GM12878 (cell line): ENCODE measurements around the gene GALT. TPM values are rescaled to one million over a fixed set of nuclear protein-coding genes. Genes with fewer than 3 reads are reported as not detected.

Experiments used
- ATAC-seq: fragments of 200-7000 bp; cut with Tn5 transposase; 3 replicates; pipeline ENCODE4 v1.9.1; 2020; ENCODE audit warnings: mild to moderate bottlenecking, moderate library complexity
- BruUV-seq: library from RNA; stranded (reverse); fragments of 400-500 nt; replicated peaks from 2 replicates; lab custom pipeline; 2021; lab: Mats Ljungman, UMichigan
- CTCF ChIA-PET: fragments of 300-600 bp; sonication (Branson Sonifier 250); formaldehyde crosslinking; extraction: SDS; loops from one replicate; lab custom pipeline; 2021; ENCODE audit warnings: inconsistent platforms; lab: Yijun Ruan, JAX
- POLR2A ChIA-PET: fragments of 350-600 bp; formaldehyde crosslinking; extraction: SDS; loops from one replicate; lab custom pipeline; 2021; ENCODE audit warnings: inconsistent platforms; lab: Charles Lee
- RAD21 ChIA-PET: fragments of 300-600 bp; sonication (Branson Sonifier 250); formaldehyde crosslinking; loops from one replicate; lab custom pipeline; 2023; ENCODE audit warnings: antibody characterized with exemption; ENCODE audit not compliant: unreplicated experiment; lab: Charles Lee
- SMC1A ChIA-PET: fragments of 300-600 bp; sonication (Branson Sonifier 250); formaldehyde crosslinking; loops from one replicate; lab custom pipeline; 2023; ENCODE audit not compliant: unreplicated experiment, uncharacterized antibody; lab: Charles Lee
- DNase-seq: peaks from one replicate; pipeline ENCODE4 v3.0.0-alpha.2; 2011; ENCODE audit warnings: low read depth, low spot score
- FAIRE-seq: peaks from 3 replicates; lab custom pipeline; 2011; peaks lifted over from hg19 to GRCh38; lab: Jason Lieb, UNC
- H2AFZ ChIP-seq: 2 replicates; pipeline ENCODE4 v1.6.0; 2011; ENCODE audit warnings: low read depth, low read length, control low read depth; ENCODE audit not compliant: control insufficient read depth
- H3K27ac ChIP-seq: 2 replicates; pipeline ENCODE4 v1.5.1; 2011; ENCODE audit warnings: control low read depth; ENCODE audit not compliant: control insufficient read depth, insufficient read depth
- H3K27me3 ChIP-seq, 2 experiments: replicated peaks in 1 of 2; 2 replicates each; pipeline versions ENCODE4 v1.6.0 to v1.6.1; 2011; ENCODE audit warnings: low read length in 1 of 2; ENCODE audit not compliant: control insufficient read depth in 2 of 2, insufficient read depth in 2 of 2
- H3K36me3 ChIP-seq, 2 experiments: 2 replicates each; pipeline ENCODE4 v1.5.1; 2011; ENCODE audit warnings: low read length in 1 of 2; ENCODE audit not compliant: control insufficient read depth in 2 of 2, insufficient read depth in 2 of 2
- H3K4me1 ChIP-seq: 2 replicates; pipeline ENCODE4 v1.6.1; 2011; ENCODE audit warnings: mild to moderate bottlenecking, low read length, moderate library complexity, mixed read lengths; ENCODE audit not compliant: control insufficient read depth, insufficient read depth
- H3K4me2 ChIP-seq: 2 replicates; pipeline ENCODE4 v1.6.0; 2011; ENCODE audit warnings: control low read depth; ENCODE audit not compliant: control insufficient read depth, insufficient read depth
- H3K4me3 ChIP-seq: fragments of 200-600 bp; sonication (generic); 2 replicates; pipeline ENCODE4 v1.5.1; 2016
- H3K79me2 ChIP-seq: 2 replicates; pipeline ENCODE4 v1.6.0; 2011; ENCODE audit warnings: low read length; ENCODE audit not compliant: control insufficient read depth, insufficient read depth
- H3K9ac ChIP-seq: 2 replicates; pipeline ENCODE4 v1.8.0; 2011; ENCODE audit warnings: low read length, control low read depth, mixed read lengths; ENCODE audit not compliant: control insufficient read depth, insufficient read depth
- H3K9me3 ChIP-seq: replicated peaks from 3 replicates; pipeline ENCODE4 v1.5.1; 2011; ENCODE audit warnings: mild to moderate bottlenecking, low read length; ENCODE audit not compliant: control insufficient read depth, insufficient read depth
- H4K20me1 ChIP-seq: 2 replicates; pipeline ENCODE4 v1.6.0; 2011; ENCODE audit not compliant: control insufficient read depth, insufficient read depth
- CTCF ChIP-seq, 3 experiments: IDR thresholded peaks in 2 of 3; conservative IDR thresholded peaks in 1 of 3; 2 replicates each; pipeline ENCODE4 v1.5.1; 2011; ENCODE audit warnings: low read depth in 3 of 3, low read length in 3 of 3, mild to moderate bottlenecking in 3 of 3, control low read depth in 2 of 3, moderate library complexity in 2 of 3, inconsistent platforms in 1 of 3, mixed read lengths in 1 of 3; ENCODE audit not compliant: control insufficient read depth in 2 of 3, insufficient read depth in 1 of 3; ENCODE audit errors: extremely low read depth in 1 of 3
- EZH2 ChIP-seq: IDR thresholded peaks from 2 replicates; pipeline ENCODE4 v1.6.1; 2012; ENCODE audit warnings: low read depth, mild to moderate bottlenecking, control low read depth, inconsistent platforms, low read length, borderline replicate concordance; ENCODE audit not compliant: control insufficient read depth
- IRF4 ChIP-seq: IDR thresholded peaks from 2 replicates; pipeline ENCODE4 v1.6.1; 2011; ENCODE audit warnings: low read depth, low read length
- RAD21 ChIP-seq: IDR thresholded peaks from 2 replicates; pipeline ENCODE4 v1.6.1; 2011; ENCODE audit warnings: mild to moderate bottlenecking, low read depth, low read length, moderate library complexity; ENCODE audit not compliant: insufficient read depth
- RUNX3 ChIP-seq: IDR thresholded peaks from 2 replicates; pipeline ENCODE4 v1.6.1; 2012; ENCODE audit warnings: low read length, inconsistent platforms
- SMC3 ChIP-seq: IDR thresholded peaks from 2 replicates; pipeline ENCODE4 v1.6.1; 2011; ENCODE audit warnings: low read length, improper control_type of control experiment, borderline replicate concordance
- SUZ12 ChIP-seq: fragments of 200-600 bp; sonication (generic); IDR thresholded peaks from one replicate; pipeline ENCODE4 v1.6.1; 2018; ENCODE audit warnings: antibody characterized with exemption, mild to moderate bottlenecking; ENCODE audit not compliant: unreplicated experiment
- YY1 ChIP-seq: IDR thresholded peaks from 2 replicates; pipeline ENCODE4 v1.6.1; 2011; ENCODE audit warnings: low read depth, mild to moderate bottlenecking, low read length
- ZZZ3 ChIP-seq: IDR thresholded peaks from 2 replicates; pipeline ENCODE4 v1.6.1; 2011; ENCODE audit warnings: low read depth; ENCODE audit not compliant: control insufficient read depth, insufficient read length
- WGBS: methylation state at CpG from one replicate; pipeline ENCODE4 v1.1.6; 2016; ENCODE audit warnings: low lambda C conversion rate; ENCODE audit not compliant: insufficient replicate concordance, insufficient coverage; ENCODE audit errors: missing lambda C conversion rate; 5-methylcytosine and 5-hydroxymethylcytosine counted together
- in situ Hi-C: fragments of 300-500 bp; cut with MboI; formaldehyde crosslinking; loops from 9 replicates; pipeline ENCODE4 v1.14.3; 2018; ENCODE audit warnings: mixed read lengths
- intact Hi-C: fragments of 100-400 bp; cut with micrococcal nuclease; formaldehyde crosslinking; loops from one replicate; pipeline ENCODE4 v1.14.2; 2022; ENCODE audit not compliant: unreplicated experiment
- polyA plus RNA-seq, 11 experiments: library from polyadenylated mRNA; depleted of rRNA in 4 of 11; unstranded in 6 of 11; stranded (reverse) in 5 of 11; fragments of >200 nt; fragmentation: Nextera tagmentation in 4 of 11; fragmentation: Illumina TruSeq in 1 of 11; extraction: Ambion mirVana in 4 of 11; extraction: Trizol in 1 of 11; gene quantifications; 1 replicate in 1 of 11; 2 replicates in 10 of 11; pipeline versions ENCODE4 v1.2.1 to v1.2.3, GENCODE V29; 2011 to 2016; ENCODE audit warnings: inconsistent platforms in 2 of 11, missing spikeins in 2 of 11, low read depth in 1 of 11
- total RNA-seq, 4 experiments: library from RNA; depleted of rRNA in 3 of 4; stranded (reverse); fragments of >200 nt in 3 of 4; fragmentation: Illumina TruSeq in 1 of 4; extraction: Trizol in 1 of 4; gene quantifications; 2 replicates each; pipeline versions ENCODE4 v1.2.1 to v1.2.3, GENCODE V29; 2013 to 2021

The GALT gene
- total and polyA plus RNA-seq, 10 of the 15 experiments (the other 5 are each of a cell fraction or from before 2014, with no cell fraction given): 9.3 to 34.1 (median 26.9) TPM

DNA sequence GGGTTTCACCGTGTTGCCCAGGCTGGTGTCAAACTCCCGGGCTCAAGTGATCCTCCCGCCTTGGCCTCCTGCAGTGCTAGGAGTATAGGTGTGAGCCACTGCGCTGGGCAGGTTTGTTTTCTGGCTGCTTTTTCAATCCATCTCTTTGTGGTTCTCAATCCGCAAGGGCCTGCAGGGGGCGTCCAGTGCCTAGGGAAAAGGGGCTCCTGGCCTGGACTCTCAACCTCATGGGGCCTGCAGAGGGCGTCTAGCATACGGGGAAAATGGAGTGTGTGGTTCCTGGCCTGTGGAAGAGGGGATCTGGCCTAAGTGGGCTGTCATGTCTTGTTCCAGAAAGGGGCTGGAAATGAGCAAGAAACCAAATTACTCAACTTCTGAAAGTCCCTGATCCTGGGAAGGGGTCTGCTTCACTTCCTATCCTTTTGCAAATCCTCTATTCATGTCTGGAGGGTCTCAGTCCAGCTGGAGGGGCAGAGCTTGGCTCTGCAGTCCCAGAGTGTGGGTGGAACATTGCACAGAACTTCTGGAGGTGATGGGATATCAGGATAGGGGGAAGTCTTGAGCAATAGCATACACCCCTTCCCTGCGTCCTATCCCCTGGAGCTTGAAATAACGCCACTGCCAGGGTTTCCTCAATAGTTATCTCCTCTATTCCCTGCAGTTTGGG is 28.7 kb downstream of the GALT start:
- TF ChIP-seq RUNX3: peak; percentile 78
- peak; percentile 62 for TF ChIP-seq SMC3
- no peak for TF ChIP-seq IRF4
- TF ChIP-seq YY1: peak; percentile 79
- TF ChIP-seq RAD21: peak; percentile 93
- TF ChIP-seq ZZZ3: no peak
- no peak for TF ChIP-seq SUZ12
- TF ChIP-seq CTCF (IDR thresholded peaks at IDR 0.05 in 2 of 3, conservative IDR thresholded peaks at IDR 0.05 in 1 of 3; ENCODE audit: control insufficient read depth in 2 of 3, extremely low read depth in 1 of 3, insufficient read depth in 1 of 3, low read depth in 3 of 3, low read length in 3 of 3): peak; percentile 81 to 90 (median 83)
- TF ChIP-seq EZH2: no peak
- Histone ChIP-seq H3K27ac (no peak overlapping the region), H2AFZ (no peak overlapping the region), H3K9ac (no peak overlapping the region), H3K4me2 (no peak overlapping the region), H3K79me2 (no peaks in the 10 kb centered on the region), H3K36me3 (no peaks in the 10 kb centered on the region), H3K27me3 (no peaks in the 10 kb centered on the region), H4K20me1 (no peaks in the 10 kb centered on the region), H3K9me3 (no peaks in the 10 kb centered on the region; the same call in 2 of the 3 replicates), H3K4me1 (no peaks in the 10 kb centered on the region), H3K4me3 (no peak overlapping the region)
- POLR2A ChIA-PET: no interaction called here
- DNase-seq (no peak), ATAC-seq (peak; percentile 95), FAIRE-seq (no peak)
- intact Hi-C loops (loop anchor here (1.0 kb wide), 1 partner anchor 27 kb away; no protein-coding TSS in a partner anchor), in situ Hi-C loops (no loop called here)
- CTCF ChIA-PET: interaction anchor here (0.8 to 3.3 kb wide), 7 partner anchors 9 to 38 kb away, joined by 3 to 23 read pairs (median 3); partner anchors contain the start of gene SIGMAR1
- 15% methylated on average over 10 of the region's 10 CpGs for WGBS
- RAD21 ChIA-PET: interaction anchor here (0.6 kb wide), 1 partner anchor 1278 kb away, joined by 3 read pairs; no protein-coding TSS in a partner anchor
- BruUV-seq: no TSS peak
- SMC1A ChIA-PET: interaction anchor here (1.1 kb wide), 1 partner anchor 310 kb away, joined by 3 read pairs; no protein-coding TSS in a partner anchor
